Lung (tissue), 12 donors: ENCODE measurements around the gene SIRPG. TPM values are rescaled to one million over a fixed set of nuclear protein-coding genes. Genes with fewer than 3 reads are reported as not detected.

ENCODE experiments used
- ATAC-seq: fragments of 200-7000 bp; cut with Tn5 transposase; one replicate; pipeline ENCODE4 v1.9.1; 2020; ENCODE audit warnings: moderate number of reproducible peaks; ENCODE audit not compliant: insufficient read depth, low FRiP score
- DNase-seq, 3 donors: peaks; one replicate each; pipeline ENCODE4 v3.0.0-alpha.2; 2013 to 2017
- H3K27ac ChIP-seq, 2 donors: one replicate each; pipeline ENCODE4 v1.5.1; 2013; ENCODE audit warnings: mild to moderate bottlenecking in 2 of 2, moderate library complexity in 2 of 2, control low read depth in 1 of 2, inconsistent platforms in 1 of 2, low read depth in 1 of 2, low read length in 1 of 2
- H3K27me3 ChIP-seq, 3 donors: one replicate each; pipeline ENCODE4 v1.5.1; 2013; ENCODE audit warnings: low read length in 2 of 3; ENCODE audit not compliant: control insufficient read depth in 3 of 3, insufficient read depth in 3 of 3
- H3K36me3 ChIP-seq, 4 donors: one replicate each; pipeline ENCODE4 v1.5.1; 2013; ENCODE audit warnings: low read length in 4 of 4, mild to moderate bottlenecking in 1 of 4, moderate library complexity in 1 of 4; ENCODE audit not compliant: control insufficient read depth in 4 of 4, insufficient read depth in 4 of 4
- H3K4me1 ChIP-seq, 5 donors: one replicate each; pipeline ENCODE4 v1.5.1; 2013; ENCODE audit warnings: low read length in 5 of 5, mild to moderate bottlenecking in 2 of 5, moderate library complexity in 1 of 5; ENCODE audit not compliant: control insufficient read depth in 5 of 5, insufficient read depth in 5 of 5
- H3K4me3 ChIP-seq: one replicate; pipeline ENCODE4 v1.5.1; 2013; ENCODE audit warnings: mild to moderate bottlenecking, control low read depth, moderate library complexity
- H3K9ac ChIP-seq, 2 donors: one replicate each; pipeline ENCODE4 v1.5.1; 2013; ENCODE audit warnings: low read length in 2 of 2, control low read depth in 1 of 2; ENCODE audit not compliant: insufficient read depth in 1 of 2
- H3K9me3 ChIP-seq, 4 donors: one replicate each; pipeline ENCODE4 v1.5.1; 2013; ENCODE audit warnings: low read length in 3 of 4, mild to moderate bottlenecking in 1 of 4, moderate library complexity in 1 of 4; ENCODE audit not compliant: control insufficient read depth in 4 of 4, insufficient read depth in 3 of 4
- CTCF ChIP-seq: IDR thresholded peaks from 2 replicates; pipeline ENCODE4 v1.5.1; 2012; ENCODE audit warnings: mild to moderate bottlenecking; ENCODE audit errors: control extremely low read depth, extremely low read depth
- WGBS, 2 donors: extraction: QIAGEN DNeasy Blood & Tissue Kit; methylation state at CpG; one replicate each; pipeline ENCODE4 v1.1.7; 2013; 5-methylcytosine and 5-hydroxymethylcytosine counted together
- polyA plus RNA-seq, 2 donors: library from polyadenylated mRNA; stranded (reverse); fragments of 200-250 nt; gene quantifications; one replicate each; pipeline ENCODE4 v1.2.1, GENCODE V29; 2013
- total RNA-seq, 2 donors: library from RNA; depleted of rRNA in 1 of 2; stranded (reverse); fragments of >200 nt in 1 of 2; gene quantifications; one replicate each; pipeline ENCODE4 v1.2.1, GENCODE V29; 2014 to 2021
- donor health status: control.
- donor health status: control.
- donor health status: Bipolar disorder and iron deficiency.
- donor health status: healthy.
- donor health status: DM: yes; HTN: yes; CAD: no.

The SIRPG gene
- total and polyA plus RNA-seq, 4 donors, result 0.28 to 1.8 (median 0.76) TPM

GRCh38 chr20:1689721-1690120 is 32.1 kb upstream of the SIRPG start:
- H3K27ac ChIP-seq, result no peak overlapping the region
- H3K36me3 ChIP-seq, result no peaks in the 10 kb centered on the region
- H3K4me1 ChIP-seq, result peaks cover 0 to 2% (median 0%) of the 10 kb centered on the region in 5 donors
- WGBS, 2 donors, result 84% methylated on average over 3 of the region's 3 CpGs
- H3K9me3 ChIP-seq, result peaks cover 0 to 9% (median 0%) of the 10 kb centered on the region in 4 donors
- H3K4me3 ChIP-seq, result no peak overlapping the region
- no peak overlapping the region for H3K9ac ChIP-seq
- DNase-seq, result no peak
- TF ChIP-seq CTCF, result no peak
- ATAC-seq, result no peak
- peaks cover 0 to 4% (median 0%) of the 10 kb centered on the region in 3 donors for H3K27me3 ChIP-seq

GRCh38 chr20:1688886-1689538 is 31.4 kb upstream of the SIRPG start:
- Histone ChIP-seq H3K9me3 (peaks cover 0 to 9% (median 0%) of the 10 kb centered on the region in 4 donors), H3K27me3 (peaks cover 0 to 4% (median 0%) of the 10 kb centered on the region in 3 donors), H3K4me1 (peaks cover 0 to 2% (median 0%) of the 10 kb centered on the region in 5 donors), H3K4me3 (no peak overlapping the region), H3K27ac (no peak overlapping the region), H3K36me3 (no peaks in the 10 kb centered on the region), H3K9ac (no peak overlapping the region)
- no peak for ATAC-seq
- TF ChIP-seq CTCF, result no peak
- no peak for DNase-seq
- WGBS, 2 donors, result 83 to 87% methylated on average over 4 of the region's 4 CpGs

DNA sequence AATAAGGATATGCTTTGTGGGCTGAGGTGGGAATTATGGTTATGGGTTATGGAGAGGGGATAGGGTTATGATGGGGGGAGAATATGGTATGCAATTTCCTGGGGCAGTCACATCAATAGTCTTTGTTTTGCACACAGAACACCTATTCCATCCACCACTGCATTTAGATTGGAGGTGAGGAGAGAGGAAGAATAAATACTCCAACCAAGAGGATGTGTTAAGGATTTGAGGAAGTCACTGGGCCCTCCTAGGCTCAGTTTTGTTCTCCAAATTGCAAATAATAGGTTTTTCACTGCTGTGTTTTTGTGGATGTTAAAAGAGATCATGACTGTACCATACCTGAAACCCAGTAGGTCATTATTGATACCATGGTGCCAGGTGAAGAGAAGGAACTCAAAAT is 29.5 kb upstream of the SIRPG start:
- ATAC-seq (no peak), DNase-seq (no peak)
- peaks cover 0 to 9% (median 0%) of the 10 kb centered on the region in 4 donors for H3K9me3 ChIP-seq
- peaks cover 0 to 4% (median 0%) of the 10 kb centered on the region in 3 donors for H3K27me3 ChIP-seq
- H3K4me3 ChIP-seq, result no peak overlapping the region
- peaks cover 0 to 2% (median 0%) of the 10 kb centered on the region in 5 donors for H3K4me1 ChIP-seq
- no peak overlapping the region for H3K27ac ChIP-seq
- H3K9ac ChIP-seq, result no peak overlapping the region
- no peak for TF ChIP-seq CTCF
- no peaks in the 10 kb centered on the region for H3K36me3 ChIP-seq
